KMS-11 (cell line): ENCODE measurements around the gene AGT.

Source experiments
- H2AFZ ChIP-seq: fragments of 200-600 bp; sonication (generic); 2 replicates; pipeline ENCODE4 v1.6.1; 2016; ENCODE audit warnings: antibody characterized with exemption, mixed run types, low read depth
- H3K27ac ChIP-seq: fragments of 200-600 bp; sonication (generic); 2 replicates; pipeline ENCODE4 v1.6.1; 2016; ENCODE audit warnings: mild to moderate bottlenecking, mixed run types
- H3K27me3 ChIP-seq: fragments of 200-600 bp; sonication (generic); 2 replicates; pipeline ENCODE4 v1.6.1; 2017; ENCODE audit warnings: mild to moderate bottlenecking, low read depth, mixed run types, moderate library complexity; ENCODE audit not compliant: insufficient read depth
- H3K36me3 ChIP-seq: fragments of 200-600 bp; sonication (generic); 2 replicates; pipeline ENCODE4 v1.6.1; 2017; ENCODE audit warnings: mild to moderate bottlenecking, mixed run types; ENCODE audit not compliant: insufficient read depth
- H3K4me1 ChIP-seq: fragments of 200-600 bp; sonication (generic); 2 replicates; pipeline ENCODE4 v1.6.1; 2016; ENCODE audit warnings: mild to moderate bottlenecking, low read depth, mixed run types; ENCODE audit not compliant: poor library complexity, severe bottlenecking
- H3K4me2 ChIP-seq: fragments of 200-600 bp; sonication (generic); 2 replicates; pipeline ENCODE4 v1.7.0; 2016; ENCODE audit warnings: mild to moderate bottlenecking, mixed run types
- H3K4me3 ChIP-seq: fragments of 200-600 bp; sonication (generic); IDR thresholded peaks from 2 replicates; pipeline ENCODE4 v1.6.1; 2017; ENCODE audit warnings: low read depth, low read length, mixed read lengths; ENCODE audit not compliant: insufficient read depth
- H3K79me2 ChIP-seq: fragments of 200-600 bp; sonication (generic); 2 replicates; pipeline ENCODE4 v1.6.1; 2016; ENCODE audit warnings: low read depth, mixed run types; ENCODE audit not compliant: insufficient read depth
- H3K9ac ChIP-seq: fragments of 200-600 bp; sonication (generic); 2 replicates; pipeline ENCODE4 v1.6.1; 2016; ENCODE audit warnings: mild to moderate bottlenecking, mixed run types
- H4K20me1 ChIP-seq: fragments of 200-600 bp; sonication (generic); 2 replicates; pipeline ENCODE4 v1.6.1; 2016; ENCODE audit warnings: mild to moderate bottlenecking, mixed run types; ENCODE audit not compliant: insufficient read depth
- CTCF ChIP-seq: fragments of 200-600 bp; sonication (generic); conservative IDR thresholded peaks from 2 replicates; pipeline ENCODE4 v1.6.1; 2017; ENCODE audit warnings: low read depth, mild to moderate bottlenecking, antibody characterized with exemption, low read length, moderate library complexity, mixed read lengths

The AGT gene

GRCh38 chr1:230707732-230708630 lies 5.9 kb downstream of the AGT start:
- no peak overlapping the region for H3K4me3 ChIP-seq
- H3K27ac ChIP-seq = no peak overlapping the region
- H2AFZ ChIP-seq = no peak overlapping the region
- H3K4me1 ChIP-seq = no peaks in the 10 kb centered on the region
- no peaks in the 10 kb centered on the region for H3K27me3 ChIP-seq
- no peaks in the 10 kb centered on the region for H3K79me2 ChIP-seq
- no peaks in the 10 kb centered on the region for H3K36me3 ChIP-seq
- H3K9ac ChIP-seq = no peak overlapping the region
- H4K20me1 ChIP-seq = no peaks in the 10 kb centered on the region
- no peak for TF ChIP-seq CTCF
- H3K4me2 ChIP-seq = no peak overlapping the region

GRCh38 chr1:230706887-230707731 lies 6.8 kb downstream of the AGT start:
- Histone ChIP-seq H3K36me3 (no peaks in the 10 kb centered on the region), H3K9ac (no peak overlapping the region), H3K4me2 (no peak overlapping the region), H3K4me3 (no peak overlapping the region), H4K20me1 (no peaks in the 10 kb centered on the region), H2AFZ (no peak overlapping the region), H3K27ac (no peak overlapping the region), H3K4me1 (no peaks in the 10 kb centered on the region), H3K79me2 (no peaks in the 10 kb centered on the region), H3K27me3 (no peaks in the 10 kb centered on the region)
- no peak for TF ChIP-seq CTCF

- H3K36me3 ChIP-seq = no peaks in the 10 kb centered on the region
- no peaks in the 10 kb centered on the region for H3K79me2 ChIP-seq
- H3K4me3 ChIP-seq = no peak overlapping the region
- no peak overlapping the region for H3K9ac ChIP-seq
- no peak overlapping the region for H3K4me2 ChIP-seq
- no peak overlapping the region for H3K27ac ChIP-seq
- H2AFZ ChIP-seq = no peak overlapping the region
- no peaks in the 10 kb centered on the region for H3K4me1 ChIP-seq
- TF ChIP-seq CTCF = no peak
- no peaks in the 10 kb centered on the region for H4K20me1 ChIP-seq
- no peaks in the 10 kb centered on the region for H3K27me3 ChIP-seq
Measured at GRCh38 chr1:230706020-230706699, 7.8 kb downstream of the AGT start.

- Histone ChIP-seq H3K36me3 (no peaks in the 10 kb centered on the region), H3K9ac (no peak overlapping the region), H2AFZ (no peak overlapping the region), H3K4me2 (no peak overlapping the region), H3K4me3 (no peak overlapping the region), H3K79me2 (no peaks in the 10 kb centered on the region), H3K4me1 (no peaks in the 10 kb centered on the region), H3K27ac (no peak overlapping the region), H3K27me3 (no peaks in the 10 kb centered on the region), H4K20me1 (no peaks in the 10 kb centered on the region)
- no peak for TF ChIP-seq CTCF
Measured at GRCh38 chr1:230705289-230706019, 8.5 kb downstream of the AGT start.
